Thymus (tissue), 14 donors: ENCODE measurements around the gene THBS4. TPM values are rescaled to one million over a fixed set of nuclear protein-coding genes. Genes with fewer than 3 reads are reported as not detected.

Experiments used
- DNase-seq, 9 donors: peaks; one replicate each; pipeline ENCODE4 v3.0.0-alpha.2; 2013; ENCODE audit warnings: low spot score in 9 of 9, low read depth in 6 of 9, missing footprints in 1 of 9
- H3K27ac ChIP-seq, 2 donors: one replicate each; pipeline ENCODE4 v1.5.1; 2013; ENCODE audit warnings: control low read depth in 1 of 2, low read depth in 1 of 2, low read length in 1 of 2, mild to moderate bottlenecking in 1 of 2, moderate library complexity in 1 of 2
- H3K27me3 ChIP-seq, 2 donors: one replicate each; pipeline ENCODE4 v1.5.1; 2013; ENCODE audit warnings: low read length in 1 of 2; ENCODE audit not compliant: control insufficient read depth in 2 of 2, insufficient read depth in 1 of 2
- H3K36me3 ChIP-seq, 2 donors: one replicate each; pipeline ENCODE4 v1.5.1; 2013; ENCODE audit warnings: low read length in 1 of 2, mild to moderate bottlenecking in 1 of 2, moderate library complexity in 1 of 2; ENCODE audit not compliant: control insufficient read depth in 2 of 2, insufficient read depth in 2 of 2
- H3K4me1 ChIP-seq, 2 donors: one replicate each; pipeline ENCODE4 v1.5.1; 2013; ENCODE audit warnings: low read length in 2 of 2; ENCODE audit not compliant: control insufficient read depth in 2 of 2, insufficient read depth in 2 of 2
- H3K4me3 ChIP-seq, 2 donors: one replicate each; pipeline ENCODE4 v1.5.1; 2013; ENCODE audit warnings: low read length in 2 of 2, control low read depth in 1 of 2, mild to moderate bottlenecking in 1 of 2
- H3K9me3 ChIP-seq, 2 donors: one replicate each; pipeline ENCODE4 v1.5.1; 2013; ENCODE audit warnings: low read length in 1 of 2, mild to moderate bottlenecking in 1 of 2; ENCODE audit not compliant: control insufficient read depth in 2 of 2, insufficient read depth in 1 of 2
- WGBS: extraction: QIAGEN DNeasy Blood & Tissue Kit; methylation state at CpG from one replicate; pipeline ENCODE4 v1.1.7; 2013; 5-methylcytosine and 5-hydroxymethylcytosine counted together
- long read RNA-seq, 10 donors: transcript quantifications; one replicate each; lab custom pipeline, GENCODE V29; 2026
- polyA plus RNA-seq: library from polyadenylated mRNA; stranded (reverse); fragments of 200-250 nt; gene quantifications from one replicate; pipeline ENCODE4 v1.2.3, GENCODE V29; 2013
- total RNA-seq: library from RNA; stranded (reverse); fragments of 120-200 nt; gene quantifications from one replicate; pipeline ENCODE4 v1.2.4, GENCODE V29; 2013
- donor health status: healthy.

The THBS4 gene
- total RNA-seq (9.2 TPM), polyA plus RNA-seq (14.3 TPM)
- long read RNA-seq, donor 1, result 0 reads
- long read RNA-seq, donor 2, result 0 reads
- long read RNA-seq, donor 3, partial matches to known transcripts, result 0 of 1 reads
- long read RNA-seq, donor 3, other reads (novel, unspliced or antisense), result 0 of 1 reads
- long read RNA-seq, donor 4, partial matches to known transcripts, result 0 of 5 reads
- long read RNA-seq, donor 4, other reads (novel, unspliced or antisense), result 5 of 5 reads
- long read RNA-seq, donor 5, partial matches to known transcripts, result 0 of 3 reads
- long read RNA-seq, donor 5, other reads (novel, unspliced or antisense), result 0 of 3 reads
- long read RNA-seq, donor 6, partial matches to known transcripts, result 0 of 8 reads
- long read RNA-seq, donor 6, other reads (novel, unspliced or antisense), result 8 of 8 reads
- long read RNA-seq, donor 7, result 0 reads
- long read RNA-seq, donor 8, result 0 reads
- long read RNA-seq, donor 9, partial matches to known transcripts, result 0 of 1 reads
- long read RNA-seq, donor 9, other reads (novel, unspliced or antisense), result 0 of 1 reads
- long read RNA-seq, donor 10, partial matches to known transcripts, result 5 of 5 reads
- long read RNA-seq, donor 10, other reads (novel, unspliced or antisense), result 0 of 5 reads

DNA sequence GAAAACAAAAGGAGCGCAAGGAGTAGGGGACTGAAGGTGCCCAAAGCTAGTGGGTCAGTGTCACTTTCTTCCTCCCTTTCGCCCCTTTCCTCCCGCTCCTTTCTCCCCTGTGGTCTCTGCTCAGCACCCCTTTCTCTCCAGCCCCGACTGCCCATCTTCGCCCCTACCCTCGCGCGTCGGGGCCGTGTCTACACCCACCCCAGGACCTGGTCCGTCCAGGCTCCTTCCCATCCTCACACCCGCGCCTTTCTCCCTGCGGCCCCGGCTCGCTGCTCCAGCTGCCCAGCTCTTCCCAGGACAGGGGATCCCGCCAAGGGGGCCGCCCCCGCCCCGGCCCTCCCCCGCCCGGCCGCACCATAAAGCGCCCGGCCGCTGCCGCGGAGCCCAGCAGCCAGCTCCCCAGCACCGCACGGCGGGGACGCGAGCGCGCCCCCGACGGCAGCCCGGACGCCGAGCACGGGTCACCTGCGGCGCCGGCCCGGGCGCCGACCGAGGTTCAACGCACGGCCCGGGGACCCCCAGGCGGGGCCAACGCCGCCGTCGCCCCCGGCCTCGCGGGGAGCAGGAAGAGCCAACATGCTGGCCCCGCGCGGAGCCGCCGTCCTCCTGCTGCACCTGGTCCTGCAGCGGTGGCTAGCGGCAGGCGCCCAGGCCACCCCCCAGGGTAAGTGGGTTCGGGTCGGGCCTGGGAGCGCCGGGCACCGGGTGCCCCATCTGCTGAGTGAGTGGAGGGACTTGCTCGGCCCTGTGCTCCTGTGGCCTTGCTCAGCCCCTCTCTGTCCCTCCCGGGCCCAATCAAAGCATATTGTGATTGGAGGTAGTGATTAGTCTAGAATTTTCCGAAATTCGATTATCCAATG is at the start of gene THBS4:
Gene THBS4, plus strand, starts transcription at position 387 of the 860 bp plus-strand sequence. Its CDS starts 190 bp downstream, at position 577.
- Histone ChIP-seq H3K4me1 (peaks cover 0 to 4% of the 10 kb centered on the region in 2 donors), H3K9me3 (no peaks in the 10 kb centered on the region), H3K36me3 (no peaks in the 10 kb centered on the region), H3K27ac (no peak within 1 kb of the TSS), H3K4me3 (peak within 1 kb of the TSS in 1 of 2 donors; percentile 32), H3K27me3 (peaks cover 35 to 50% of the 10 kb centered on the region in 2 donors)
- 6% methylated on average over 76 of the region's 76 CpGs for WGBS
- no peak for DNase-seq

DNA sequence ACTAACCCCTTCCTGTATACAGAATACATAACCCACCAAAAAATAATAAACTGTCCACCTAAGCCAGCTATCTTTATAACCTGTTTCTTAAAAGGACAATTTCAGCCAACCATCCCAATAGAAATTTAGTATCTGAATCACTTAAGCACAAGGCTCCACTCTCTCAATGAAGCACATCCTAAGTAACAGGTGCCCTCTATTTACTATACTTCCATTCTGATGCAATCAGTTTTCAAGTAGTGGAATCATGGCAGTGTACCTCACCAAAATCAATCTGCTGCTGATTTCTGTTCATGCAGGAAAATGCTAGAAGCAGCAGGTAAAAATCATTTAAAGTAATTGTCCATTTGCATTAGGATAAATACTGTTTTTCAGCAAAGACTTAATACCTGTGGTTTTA is 48.9 kb upstream of the THBS4 start:
- Histone ChIP-seq H3K4me1 (peaks cover 0 to 8% of the 10 kb centered on the region in 2 donors), H3K4me3 (no peak overlapping the region), H3K36me3 (peaks cover 3 to 40% of the 10 kb centered on the region in 2 donors), H3K27ac (no peak overlapping the region), H3K9me3 (peaks cover 0 to 8% of the 10 kb centered on the region in 2 donors), H3K27me3 (no peaks in the 10 kb centered on the region)
- no peak for DNase-seq

DNA sequence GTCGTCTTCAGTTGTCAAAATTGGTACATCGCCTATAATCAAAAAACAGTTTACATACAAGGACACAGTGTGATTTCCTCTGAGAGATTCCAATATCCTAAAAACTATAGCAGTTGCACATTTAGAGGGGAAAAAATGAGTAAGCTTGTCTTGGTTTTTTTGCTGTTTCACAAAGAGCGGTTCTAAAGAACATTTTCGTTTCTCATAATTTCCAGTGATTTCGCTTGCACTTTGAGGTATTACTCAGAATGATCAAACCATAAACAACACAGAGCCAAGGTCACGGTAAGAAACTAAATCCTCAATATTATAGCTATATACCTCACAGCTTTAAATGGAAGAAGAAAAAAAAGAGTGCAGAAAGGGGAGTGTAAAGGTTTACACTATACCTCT is 44.9 kb upstream of the THBS4 start:
- H3K27ac ChIP-seq, result peak overlapping the region in 1 of 2 donors; percentile 84
- 85% methylated on average over 6 of the region's 6 CpGs for WGBS
- no peak for DNase-seq

DNA sequence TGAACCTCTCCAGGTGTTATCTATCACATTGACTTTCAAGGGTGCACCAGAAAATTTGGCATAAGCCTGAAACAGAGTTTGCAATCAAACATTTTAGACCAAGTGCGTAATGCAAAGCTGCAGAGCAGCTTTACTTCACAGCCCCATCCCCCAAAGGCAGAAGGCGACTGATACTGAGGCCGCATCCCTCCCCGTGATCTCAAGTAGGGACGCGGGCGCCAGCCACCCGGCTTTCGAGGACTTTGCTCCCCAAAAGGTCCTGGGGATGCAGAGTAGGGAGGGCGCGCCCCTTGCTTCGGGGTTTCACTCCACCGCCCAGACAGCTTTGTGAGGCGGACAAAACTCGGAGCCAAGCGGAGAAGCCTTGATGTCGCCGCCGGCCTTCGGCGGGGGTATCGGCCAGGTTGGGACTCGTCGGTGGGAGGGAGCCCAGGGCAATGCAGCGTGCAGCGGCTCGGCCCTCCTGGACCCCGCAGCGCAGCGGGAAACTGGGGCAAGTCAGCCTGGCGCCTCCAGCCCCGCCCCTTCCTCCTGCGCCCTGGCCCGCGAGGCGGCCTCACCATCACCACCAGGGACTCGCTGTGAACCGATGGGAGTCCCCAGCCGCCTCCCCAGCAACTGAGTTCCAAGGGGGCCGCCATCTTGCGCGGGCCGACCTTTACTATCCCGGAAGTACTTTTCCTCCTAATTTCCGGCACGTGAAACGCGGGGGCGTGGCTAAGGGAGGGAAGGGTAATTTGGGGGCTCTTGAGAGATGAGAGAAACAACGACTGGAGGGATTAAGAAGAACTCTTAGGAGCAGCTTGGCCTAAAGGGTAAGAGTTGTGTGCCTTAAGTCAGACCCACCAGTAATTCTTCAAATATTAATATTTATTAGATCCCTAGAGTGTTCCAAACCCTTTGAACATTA is 44.3 kb upstream of the THBS4 start, which contains the start of gene MTX3:
Gene MTX3, minus strand, starts transcription at position 665 of the 910 bp plus-strand sequence. Its CDS starts 24 bp downstream, at position 641.
- peak; percentile 48 to 90 (median 72) for DNase-seq

More for the DNA sequence above, 44.9 kb upstream of the THBS4 start:
- Histone ChIP-seq H3K36me3 (peaks cover 0 to 25% of the 10 kb centered on the region in 2 donors), H3K9me3 (peaks cover 0 to 8% of the 10 kb centered on the region in 2 donors), H3K4me3 (peak overlapping the region in 1 of 2 donors; percentile 80), H3K4me1 (peaks cover 0 to 12% of the 10 kb centered on the region in 2 donors), H3K27me3 (no peaks in the 10 kb centered on the region)

DNA sequence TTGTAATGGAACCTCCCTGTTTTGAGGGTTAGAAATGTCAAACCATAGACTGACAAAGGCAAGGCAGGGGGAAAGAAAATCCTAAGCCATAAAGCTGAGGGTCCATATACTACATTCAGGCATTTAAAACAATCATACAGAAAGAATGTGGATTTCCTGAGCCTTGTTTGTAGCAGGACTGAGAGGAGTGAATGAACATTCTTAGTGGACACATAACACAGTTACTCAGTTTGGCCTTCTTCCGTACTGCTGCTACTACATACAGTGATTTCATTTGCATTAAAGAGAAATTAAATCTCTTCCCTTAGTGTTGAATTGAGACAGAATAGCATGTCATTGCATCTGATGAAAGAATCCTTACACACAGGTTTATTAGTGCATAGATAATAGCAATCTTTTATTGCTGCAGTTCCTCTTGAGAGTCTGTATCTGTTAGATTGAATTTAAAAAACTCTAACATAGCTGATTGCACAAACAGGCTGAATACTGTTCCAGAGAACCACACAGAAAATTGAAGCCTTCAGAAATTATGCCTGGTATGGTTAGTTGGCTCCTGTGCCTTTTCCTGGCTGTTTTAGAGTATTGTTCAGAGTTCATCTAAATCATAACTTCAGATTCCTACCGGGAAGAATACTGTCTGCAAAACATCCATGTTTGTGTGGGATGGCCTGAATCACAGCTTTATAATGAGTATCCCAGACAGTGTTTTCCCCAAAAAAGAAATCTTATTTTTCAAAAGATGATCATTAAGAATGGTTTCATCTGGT is 42.1 kb upstream of the THBS4 start:
- no peak for DNase-seq
- 98% methylated on average over 2 of the region's 2 CpGs for WGBS
- Histone ChIP-seq H3K4me3 (no peak overlapping the region), H3K27ac (no peak overlapping the region), H3K4me1 (peaks cover 0 to 12% of the 10 kb centered on the region in 2 donors), H3K36me3 (peaks cover 0 to 7% of the 10 kb centered on the region in 2 donors), H3K9me3 (peaks cover 0 to 8% of the 10 kb centered on the region in 2 donors), H3K27me3 (peaks cover 0 to 2% of the 10 kb centered on the region in 2 donors)

More for the DNA sequence above, 44.3 kb upstream of the THBS4 start, which contains the start of gene MTX3:
- 7% methylated on average over 50 of the region's 50 CpGs for WGBS
- Histone ChIP-seq H3K4me3 (peak within 1 kb of the TSS; percentile 64 to 80), H3K27me3 (peaks cover 0 to 2% of the 10 kb centered on the region in 2 donors), H3K4me1 (peaks cover 0 to 12% of the 10 kb centered on the region in 2 donors), H3K36me3 (peaks cover 0 to 21% of the 10 kb centered on the region in 2 donors), H3K27ac (peak within 1 kb of the TSS; percentile 78 to 84), H3K9me3 (peaks cover 0 to 8% of the 10 kb centered on the region in 2 donors)

DNA sequence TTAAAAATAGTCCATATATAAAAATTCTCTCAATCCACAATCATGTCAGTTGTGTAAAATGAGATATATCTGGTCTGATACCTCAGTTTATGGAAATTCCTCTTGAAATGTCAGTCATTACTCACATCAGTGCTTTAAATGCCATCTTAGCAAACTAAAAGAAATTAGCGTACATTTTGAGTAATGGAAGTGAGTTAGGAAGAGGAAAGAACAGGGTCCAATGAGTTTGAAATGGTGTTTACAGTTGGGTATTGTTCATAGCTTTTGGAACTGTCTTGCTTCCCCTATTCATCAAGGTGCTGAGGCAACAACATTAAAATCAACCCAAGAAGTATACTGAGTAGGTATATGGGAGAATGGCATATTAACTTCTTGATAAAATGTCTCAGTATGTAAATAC is 35.4 kb upstream of the THBS4 start:
- Histone ChIP-seq H3K4me3 (no peak overlapping the region), H3K27me3 (peaks cover 0 to 2% of the 10 kb centered on the region in 2 donors), H3K4me1 (no peaks in the 10 kb centered on the region), H3K27ac (no peak overlapping the region), H3K36me3 (no peaks in the 10 kb centered on the region), H3K9me3 (no peaks in the 10 kb centered on the region)
- 97% methylated on average over 1 of the region's 1 CpG for WGBS
- no peak for DNase-seq

DNA sequence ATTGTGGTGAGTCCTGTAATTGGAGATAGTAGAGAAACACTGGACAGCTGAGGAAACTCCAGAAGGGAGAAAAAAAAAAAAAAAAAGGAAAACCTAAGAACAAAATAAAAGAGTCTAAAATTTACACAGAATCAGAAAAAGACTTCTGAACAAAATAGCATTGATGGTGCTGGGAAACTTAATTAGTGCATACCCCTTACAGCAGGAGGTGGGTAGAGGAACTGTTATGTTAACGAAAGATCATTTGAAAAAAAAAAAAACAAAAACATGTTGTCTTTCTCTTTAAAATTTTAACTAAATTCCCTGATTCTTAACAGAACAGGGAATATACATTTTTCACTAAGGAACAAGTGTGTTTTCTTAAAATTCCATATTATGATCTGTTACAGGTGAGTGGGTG is 32.5 kb upstream of the THBS4 start:
- H3K4me1 ChIP-seq, result no peaks in the 10 kb centered on the region
- no peak for DNase-seq
- H3K36me3 ChIP-seq, result no peaks in the 10 kb centered on the region
- H3K4me3 ChIP-seq, result no peak overlapping the region
- no peaks in the 10 kb centered on the region for H3K27me3 ChIP-seq
- H3K9me3 ChIP-seq, result no peaks in the 10 kb centered on the region
- WGBS, result 98% methylated on average over 1 of the region's 1 CpG
- H3K27ac ChIP-seq, result no peak overlapping the region
